Raji (cell line): ENCODE measurements around the gene TMEM44.

Experiments used
- POLR2A ChIP-seq: IDR thresholded peaks from 2 replicates; pipeline ENCODE4 v1.6.1; 2011; ENCODE audit warnings: low read depth, low read length, control low read depth; ENCODE audit not compliant: insufficient read depth

Gene TMEM44

GRCh38 chr3:194633349-194634004 lies at the start of gene TMEM44:
TMEM44 (minus strand) TSS chr3:194633419; CDS start chr3:194633215, 204 bp downstream.
- TF ChIP-seq POLR2A: peak; percentile 73

- TF ChIP-seq POLR2A: no peak
Observed at GRCh38 chr3:194682694-194683310, 49.6 kb upstream of the TMEM44 start.

GRCh38 chr3:194682189-194682693 lies 49.0 kb upstream of the TMEM44 start:
- TF ChIP-seq POLR2A: no peak

- no peak for TF ChIP-seq POLR2A
Observed at GRCh38 chr3:194680888-194681615, 47.8 kb upstream of the TMEM44 start.

- no peak for TF ChIP-seq POLR2A
Observed at GRCh38 chr3:194676471-194676870, 43.3 kb upstream of the TMEM44 start.

GRCh38 chr3:194675680-194676079 lies 42.5 kb upstream of the TMEM44 start:
- no peak for TF ChIP-seq POLR2A

- no peak for TF ChIP-seq POLR2A
Observed at GRCh38 chr3:194675081-194675640, 41.9 kb upstream of the TMEM44 start.

- TF ChIP-seq POLR2A: no peak
Observed at GRCh38 chr3:194673761-194674160, 40.5 kb upstream of the TMEM44 start.

- TF ChIP-seq POLR2A: no peak
Observed at GRCh38 chr3:194672876-194673275, 39.7 kb upstream of the TMEM44 start.

- TF ChIP-seq POLR2A: peak; percentile 75
Observed at GRCh38 chr3:194671900-194672808, 38.9 kb upstream of the TMEM44 start, which contains the start of gene LSG1. LSG1 (minus strand) TSS chr3:194672191; CDS start chr3:194672162, 29 bp downstream.

GRCh38 chr3:194671511-194671899 lies 38.3 kb upstream of the TMEM44 start:
- no peak for TF ChIP-seq POLR2A

- TF ChIP-seq POLR2A: no peak
Observed at GRCh38 chr3:194667363-194667762, 34.1 kb upstream of the TMEM44 start.

- no peak for TF ChIP-seq POLR2A
Observed at GRCh38 chr3:194664857-194665256, 31.6 kb upstream of the TMEM44 start.

- TF ChIP-seq POLR2A: no peak
Observed at GRCh38 chr3:194661946-194662345, 28.7 kb upstream of the TMEM44 start.

- TF ChIP-seq POLR2A: no peak
Observed at GRCh38 chr3:194661374-194661773, 28.2 kb upstream of the TMEM44 start.

- no peak for TF ChIP-seq POLR2A
Observed at GRCh38 chr3:194659778-194660177, 26.6 kb upstream of the TMEM44 start.
